Measurements from ENCODE around the gene RPP25. TPM values are rescaled to one million over a fixed set of nuclear protein-coding genes. Genes with fewer than 3 reads are reported as not detected.
A peak's percentile ranks its signal among the peaks of the same experiment; 100 is the strongest.

RPP25 gene
- total and polyA plus RNA-seq, 2 of the 13 experiments (the other 11 are each of a cell fraction or from before 2014, with no cell fraction given) = 0.05 to 0.11 TPM

DNA sequence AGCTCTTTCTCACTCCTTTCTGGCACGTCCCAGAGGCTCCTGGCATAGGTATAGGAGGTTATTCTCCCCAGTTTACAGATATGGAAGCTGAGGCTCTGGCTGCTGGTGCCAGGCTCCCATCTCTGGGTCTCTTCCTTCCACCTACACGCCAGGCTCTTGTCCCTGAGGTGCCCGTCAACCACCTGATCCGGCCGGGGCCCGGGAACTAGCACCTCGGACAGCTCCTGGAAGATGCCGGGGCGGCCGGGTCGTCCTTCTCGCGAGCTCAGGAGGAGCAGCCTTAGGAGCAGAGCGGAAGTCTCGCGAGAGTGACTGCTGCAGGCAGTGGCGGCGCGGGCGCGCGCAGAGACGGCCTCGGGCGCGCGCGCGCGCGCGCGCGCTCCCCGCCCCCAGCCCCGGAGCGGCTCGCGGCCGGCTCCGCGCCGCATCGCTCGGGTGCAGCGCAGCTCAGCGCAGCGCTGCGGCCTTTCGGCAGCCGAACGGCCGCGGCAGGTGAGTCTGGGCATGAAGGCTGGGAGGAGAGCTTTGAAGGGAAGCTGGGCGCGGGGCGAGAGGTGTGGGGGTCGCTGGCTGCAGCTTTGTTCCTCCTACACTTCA is 38.7 kb upstream of the RPP25 start, which contains the start of gene SCAMP5 (continued):
- TF ChIP-seq, protein P1, sequence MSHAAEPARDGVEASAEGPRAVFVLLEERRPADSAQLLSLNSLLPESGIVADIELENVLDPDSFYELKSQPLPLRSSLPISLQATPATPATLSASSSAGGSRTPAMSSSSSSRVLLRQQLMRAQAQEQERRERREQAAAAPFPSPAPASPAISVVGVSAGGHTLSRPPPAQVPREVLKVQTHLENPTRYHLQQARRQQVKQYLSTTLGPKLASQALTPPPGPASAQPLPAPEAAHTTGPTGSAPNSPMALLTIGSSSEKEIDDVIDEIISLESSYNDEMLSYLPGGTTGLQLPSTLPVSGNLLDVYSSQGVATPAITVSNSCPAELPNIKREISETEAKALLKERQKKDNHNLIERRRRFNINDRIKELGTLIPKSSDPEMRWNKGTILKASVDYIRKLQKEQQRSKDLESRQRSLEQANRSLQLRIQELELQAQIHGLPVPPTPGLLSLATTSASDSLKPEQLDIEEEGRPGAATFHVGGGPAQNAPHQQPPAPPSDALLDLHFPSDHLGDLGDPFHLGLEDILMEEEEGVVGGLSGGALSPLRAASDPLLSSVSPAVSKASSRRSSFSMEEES (CRISPR knock-in tag; IDR thresholded peaks at IDR 0.05) = peak; percentile 86
- TF ChIP-seq, protein P2, sequence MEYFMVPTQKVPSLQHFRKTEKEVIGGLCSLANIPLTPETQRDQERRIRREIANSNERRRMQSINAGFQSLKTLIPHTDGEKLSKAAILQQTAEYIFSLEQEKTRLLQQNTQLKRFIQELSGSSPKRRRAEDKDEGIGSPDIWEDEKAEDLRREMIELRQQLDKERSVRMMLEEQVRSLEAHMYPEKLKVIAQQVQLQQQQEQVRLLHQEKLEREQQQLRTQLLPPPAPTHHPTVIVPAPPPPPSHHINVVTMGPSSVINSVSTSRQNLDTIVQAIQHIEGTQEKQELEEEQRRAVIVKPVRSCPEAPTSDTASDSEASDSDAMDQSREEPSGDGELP (IDR thresholded peaks at IDR 0.05; ENCODE audit: borderline replicate concordance, low read depth) = peak; percentile 80; the same call in 1 of the 2 replicates
- TF ChIP-seq ZNF383 (CRISPR knock-in tag; IDR thresholded peaks at IDR 0.05; ENCODE audit: borderline replicate concordance) = no peak
- TF ChIP-seq ZBTB34 (CRISPR knock-in tag; IDR thresholded peaks at IDR 0.05) = no peak
- peak; percentile 96; the same call in 1 of the 2 replicates for TF ChIP-seq ZNF790 (CRISPR knock-in tag; IDR thresholded peaks at IDR 0.05; ENCODE audit: borderline replicate concordance)
- TF ChIP-seq ZNF160 (CRISPR knock-in tag; IDR thresholded peaks at IDR 0.05) = no peak
- no peak for TF ChIP-seq MLLT10 (CRISPR knock-in tag; IDR thresholded peaks at IDR 0.05)
- TF ChIP-seq, protein P3, sequence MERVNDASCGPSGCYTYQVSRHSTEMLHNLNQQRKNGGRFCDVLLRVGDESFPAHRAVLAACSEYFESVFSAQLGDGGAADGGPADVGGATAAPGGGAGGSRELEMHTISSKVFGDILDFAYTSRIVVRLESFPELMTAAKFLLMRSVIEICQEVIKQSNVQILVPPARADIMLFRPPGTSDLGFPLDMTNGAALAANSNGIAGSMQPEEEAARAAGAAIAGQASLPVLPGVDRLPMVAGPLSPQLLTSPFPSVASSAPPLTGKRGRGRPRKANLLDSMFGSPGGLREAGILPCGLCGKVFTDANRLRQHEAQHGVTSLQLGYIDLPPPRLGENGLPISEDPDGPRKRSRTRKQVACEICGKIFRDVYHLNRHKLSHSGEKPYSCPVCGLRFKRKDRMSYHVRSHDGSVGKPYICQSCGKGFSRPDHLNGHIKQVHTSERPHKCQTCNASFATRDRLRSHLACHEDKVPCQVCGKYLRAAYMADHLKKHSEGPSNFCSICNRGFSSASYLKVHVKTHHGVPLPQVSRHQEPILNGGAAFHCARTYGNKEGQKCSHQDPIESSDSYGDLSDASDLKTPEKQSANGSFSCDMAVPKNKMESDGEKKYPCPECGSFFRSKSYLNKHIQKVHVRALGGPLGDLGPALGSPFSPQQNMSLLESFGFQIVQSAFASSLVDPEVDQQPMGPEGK (CRISPR knock-in tag; IDR thresholded peaks at IDR 0.05) = peak; percentile 31; the same call in 1 of the 2 replicates
- no peak for TF ChIP-seq SOX6 (IDR thresholded peaks at IDR 0.05)
- 0 out of 2 replicates have a peak, but pooled peaks have one; percentile 18 for TF ChIP-seq SOX6 (CRISPR knock-in tag; IDR thresholded peaks at IDR 0.05)
- TF ChIP-seq KLF9 (CRISPR knock-in tag; IDR thresholded peaks at IDR 0.05; ENCODE audit: low read depth) = no peak
- no peak for TF ChIP-seq HMGA1 (CRISPR knock-in tag; conservative IDR thresholded peaks at IDR 0.05)

Data from HepG2 (cell line).